Fibroblast of pulmonary artery (primary cell): ENCODE measurements around the gene C14orf119.

Experiments
- DNase-seq: peaks from one replicate; pipeline ENCODE4 v3.0.0-alpha.2; 2010; ENCODE audit warnings: low read depth
- H3K4me3 ChIP-seq: replicated peaks from 2 replicates; pipeline ENCODE4 v1.5.1; 2011; ENCODE audit warnings: low read depth, mild to moderate bottlenecking, control low read depth, low read length, moderate library complexity
- CTCF ChIP-seq: IDR thresholded peaks from 2 replicates; pipeline ENCODE4 v1.5.1; 2011; ENCODE audit warnings: mild to moderate bottlenecking, control low read depth, low read length, inconsistent platforms; ENCODE audit errors: missing control alignments

Gene C14orf119

DNA sequence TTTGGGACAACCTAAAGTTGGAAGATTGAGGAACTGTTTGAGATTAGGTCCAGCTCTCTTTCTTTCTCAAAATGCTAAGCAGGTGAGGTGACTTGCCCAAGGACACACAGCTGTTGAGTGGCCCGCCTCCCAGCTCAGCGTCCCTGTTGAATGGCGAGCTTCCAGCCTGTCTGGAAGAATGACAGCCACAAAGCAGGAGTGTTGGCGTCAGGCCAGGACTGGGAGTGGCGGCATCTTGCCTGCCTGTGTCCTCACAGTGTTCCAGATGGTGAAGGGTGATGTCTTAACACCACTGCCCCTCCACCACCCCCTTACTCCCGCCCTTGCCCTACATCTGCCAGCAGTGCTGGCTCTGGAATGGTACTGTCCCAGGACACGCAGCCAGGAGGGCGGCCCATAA is 28.1 kb downstream of the C14orf119 start:
- H3K4me3 ChIP-seq: no peak overlapping the region
- no peak for TF ChIP-seq CTCF
- DNase-seq: no peak

GRCh38 chr14:23124337-23124954 is 29.1 kb downstream of the C14orf119 start:
- H3K4me3 ChIP-seq: no peak overlapping the region
- no peak for DNase-seq
- TF ChIP-seq CTCF: no peak

DNA sequence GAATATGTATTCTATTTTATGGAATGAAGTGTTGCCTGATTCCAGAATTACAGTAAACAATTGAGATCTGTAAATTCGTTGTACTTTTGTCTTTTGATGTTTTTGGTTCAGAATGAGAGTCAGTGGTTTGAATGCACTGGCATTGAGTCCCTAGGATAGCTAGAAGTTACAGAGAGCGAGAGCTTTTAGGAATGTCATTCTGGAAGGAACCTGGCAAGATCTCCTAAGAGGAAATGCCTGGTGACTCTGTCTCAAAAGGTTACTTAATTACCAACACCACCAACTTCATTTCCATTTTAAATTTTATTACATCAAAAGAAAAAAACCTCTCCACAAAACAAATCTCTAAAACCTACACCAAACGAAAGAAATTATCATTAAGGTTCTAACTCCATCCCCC is 29.7 kb downstream of the C14orf119 start:
- DNase-seq: no peak
- no peak for TF ChIP-seq CTCF
- no peak overlapping the region for H3K4me3 ChIP-seq

- H3K4me3 ChIP-seq: no peak overlapping the region
- TF ChIP-seq CTCF: no peak
- DNase-seq: no peak
Measured at GRCh38 chr14:23125933-23126524, 30.7 kb downstream of the C14orf119 start.

DNA sequence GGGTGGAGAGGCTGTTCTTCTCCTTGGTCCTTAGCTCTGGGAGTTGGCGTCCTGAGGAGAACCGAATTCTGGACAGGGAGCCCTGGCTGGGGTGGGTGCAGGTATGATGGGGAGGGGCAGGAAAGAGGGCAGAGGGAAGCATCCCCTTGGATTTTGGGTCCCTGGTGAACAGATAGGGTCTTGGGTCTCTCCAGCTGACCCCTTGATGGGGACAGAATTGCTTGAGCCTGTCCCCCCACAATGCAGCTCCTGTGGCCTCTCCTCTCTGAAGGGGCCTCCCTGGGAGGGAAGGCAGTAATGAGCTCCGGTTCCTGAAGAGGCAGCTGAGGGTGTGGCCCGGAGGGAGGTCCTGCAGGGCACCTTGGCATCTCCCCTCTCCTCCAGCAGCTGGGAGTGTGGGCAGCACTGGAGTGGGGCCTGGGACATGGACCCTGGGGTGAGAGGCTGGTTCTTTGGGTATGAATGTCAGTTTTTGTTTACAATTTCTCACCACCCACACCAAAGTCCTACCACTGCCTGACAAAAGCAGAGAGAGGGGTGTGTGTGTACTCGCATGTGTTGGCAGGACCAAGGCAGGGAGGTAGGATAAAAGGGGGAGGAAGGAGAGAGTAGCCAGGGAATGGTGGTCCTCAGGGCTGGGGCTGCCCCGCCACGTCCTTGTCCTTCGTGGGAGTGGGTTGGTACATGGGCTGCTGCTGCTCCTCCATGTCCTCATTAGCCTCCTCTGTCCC is 31.4 kb downstream of the C14orf119 start:
- DNase-seq: no peak
- no peak overlapping the region for H3K4me3 ChIP-seq
- TF ChIP-seq CTCF: no peak

GRCh38 chr14:23127861-23128260 is 32.6 kb downstream of the C14orf119 start:
- no peak overlapping the region for H3K4me3 ChIP-seq
- TF ChIP-seq CTCF: no peak
- no peak for DNase-seq
